Stimulated activated CD8-positive, alpha-beta memory T cell treated with anti-CD3 and anti-CD28 coated beads, Interleukin-15, amount 100 ng/mL, for 24 hours (primary cell): ENCODE data around the gene PTTG1.
A peak's percentile ranks its signal among the peaks of the same experiment; 100 is the strongest.
"Not testable (repeated sequence)": the region's sequence is repeated elsewhere in the genome, so short reads cannot be mapped to it uniquely, and the experiment has no call there.

Experiments
- DNase-seq: peaks from one replicate; pipeline ENCODE4 v3.0.0-alpha.2; 2020; ENCODE audit warnings: low read depth

PTTG1 gene

GRCh38 chr5:160423099-160423498 lies 1.4 kb downstream of the PTTG1 start:
- no peak for DNase-seq

DNA sequence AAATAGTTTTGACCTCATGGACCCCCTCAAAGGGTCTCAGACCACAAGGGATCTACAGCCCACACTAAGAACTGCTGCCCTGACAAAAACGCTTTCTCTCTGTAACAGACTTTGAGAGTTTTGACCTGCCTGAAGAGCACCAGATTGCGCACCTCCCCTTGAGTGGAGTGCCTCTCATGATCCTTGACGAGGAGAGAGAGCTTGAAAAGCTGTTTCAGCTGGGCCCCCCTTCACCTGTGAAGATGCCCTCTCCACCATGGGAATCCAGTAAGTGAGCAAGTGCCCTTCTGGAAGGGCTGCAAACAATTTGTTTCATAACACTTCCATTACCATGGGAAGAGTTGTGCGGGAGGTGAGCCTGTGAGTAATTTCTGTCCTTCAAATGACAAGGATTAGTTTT lies 6.0 kb downstream of the PTTG1 start:
- no peak for DNase-seq

- DNase-seq = no peak
Observed at GRCh38 chr5:160432196-160432595, 10.5 kb downstream of the PTTG1 start.

DNA sequence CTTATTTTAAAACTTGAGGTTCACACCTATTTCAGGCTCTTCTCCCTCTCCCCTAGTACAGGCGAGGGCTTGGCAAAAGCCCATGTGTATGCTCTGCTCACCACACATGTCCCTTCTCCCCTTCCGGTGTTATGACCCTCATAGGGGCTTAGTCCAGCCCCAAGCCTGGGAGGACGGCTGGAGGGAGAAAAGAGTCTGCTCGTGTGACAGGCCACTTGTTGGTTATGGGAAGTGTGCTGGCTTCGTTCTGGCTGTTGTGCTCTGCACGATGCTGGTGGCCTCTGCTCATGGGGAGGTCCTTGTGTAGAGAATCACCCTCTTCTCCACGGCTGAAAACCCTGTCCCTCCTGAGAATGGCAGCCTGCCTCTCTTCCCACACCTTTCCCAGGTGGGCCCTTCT lies 11.1 kb downstream of the PTTG1 start:
- DNase-seq = no peak

- DNase-seq = no peak
Observed at GRCh38 chr5:160434022-160434531, 12.4 kb downstream of the PTTG1 start.

DNA sequence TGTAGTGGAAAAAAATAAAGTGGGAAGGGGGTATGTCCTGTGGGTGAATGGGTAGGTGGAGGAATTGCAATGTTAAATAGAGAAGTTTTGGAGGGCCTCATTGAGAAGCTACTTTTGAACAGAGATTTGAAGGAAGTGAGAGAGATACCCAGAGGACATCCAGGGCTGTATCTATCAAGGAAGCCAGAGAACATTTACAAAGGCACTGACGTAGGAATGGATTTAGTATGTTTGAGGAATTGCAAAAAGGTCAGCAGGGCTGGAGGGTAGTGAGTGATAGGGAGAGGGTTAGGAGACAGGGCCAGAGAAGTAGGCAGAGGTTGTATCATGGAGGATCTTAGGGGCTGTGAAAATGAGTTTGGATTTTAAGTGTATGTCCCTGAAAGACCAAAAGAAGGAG lies 13.9 kb downstream of the PTTG1 start:
- DNase-seq = no peak

- no peak for DNase-seq
Observed at GRCh38 chr5:160436017-160436416, 14.4 kb downstream of the PTTG1 start.

DNA sequence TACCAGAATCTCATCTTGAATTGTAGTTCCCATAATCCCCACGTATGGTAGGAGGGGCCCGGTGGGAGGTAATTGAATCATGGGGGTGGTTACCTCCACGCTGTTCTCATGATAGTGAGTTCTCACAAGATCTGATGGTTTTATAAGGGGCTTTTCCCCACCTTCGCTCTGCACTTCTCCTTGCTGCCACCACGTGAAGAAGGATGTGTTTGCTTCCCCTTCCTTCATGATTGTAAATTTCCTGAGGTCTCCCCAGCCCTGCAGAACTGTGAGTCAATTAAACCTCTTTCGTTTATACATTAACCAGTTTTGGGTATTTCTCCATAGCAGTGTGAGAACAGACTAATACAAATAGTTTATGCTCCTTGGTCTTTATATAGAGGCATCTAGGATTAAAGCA lies 15.0 kb downstream of the PTTG1 start:
- not testable (repeated sequence) for DNase-seq

GRCh38 chr5:160437271-160437670 lies 15.6 kb downstream of the PTTG1 start:
- DNase-seq = no peak

GRCh38 chr5:160438316-160439204 lies 16.9 kb downstream of the PTTG1 start:
- no peak for DNase-seq

- DNase-seq = peak; percentile 88
Observed at GRCh38 chr5:160439205-160439600, 17.5 kb downstream of the PTTG1 start.

GRCh38 chr5:160441311-160441781 lies 19.7 kb downstream of the PTTG1 start:
- DNase-seq = no peak

GRCh38 chr5:160442824-160443431 lies 21.3 kb downstream of the PTTG1 start:
- DNase-seq = no peak

DNA sequence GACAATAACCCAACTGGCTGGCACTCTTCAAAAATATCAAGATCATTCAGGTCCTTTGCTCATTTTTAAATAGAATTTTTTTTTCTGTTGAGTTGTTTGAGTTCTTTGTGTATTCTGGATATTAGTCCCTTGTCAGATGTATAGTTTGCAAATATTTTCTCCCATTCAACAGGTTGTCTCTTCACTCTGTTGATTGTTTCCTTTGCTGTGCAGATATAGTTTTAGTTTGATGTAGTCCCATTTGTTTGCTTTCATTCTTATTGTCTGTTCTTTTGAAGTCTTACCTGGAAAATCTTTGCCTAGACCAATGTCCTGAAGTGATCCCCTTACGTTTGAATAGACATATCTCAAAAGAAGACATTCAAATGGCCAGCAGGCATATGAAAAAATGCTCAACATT lies 22.8 kb downstream of the PTTG1 start:
- no peak for DNase-seq

DNA sequence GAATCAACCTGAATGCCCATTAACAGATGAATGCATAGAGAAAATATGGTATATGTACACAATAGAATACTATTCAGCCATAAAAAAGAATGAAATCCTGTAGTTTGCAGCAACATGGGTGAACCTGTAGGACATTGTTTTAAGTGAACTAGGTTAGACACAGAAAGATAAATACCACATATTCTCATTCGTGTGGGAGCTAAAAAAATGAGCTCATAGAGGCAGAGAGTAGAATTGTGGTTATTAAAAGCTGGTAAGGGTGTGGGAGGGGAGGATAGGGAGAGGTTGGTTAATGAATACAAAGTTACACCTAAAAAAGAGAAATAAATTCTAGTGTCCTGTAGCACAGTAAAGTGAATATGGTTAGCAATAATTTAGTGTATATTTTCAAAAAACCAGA lies 23.5 kb downstream of the PTTG1 start:
- DNase-seq = no peak

GRCh38 chr5:160445751-160446150 lies 24.1 kb downstream of the PTTG1 start:
- no peak for DNase-seq

- DNase-seq = no peak
Observed at GRCh38 chr5:160448886-160449285, 27.2 kb downstream of the PTTG1 start.

- no peak for DNase-seq
Observed at GRCh38 chr5:160449458-160449857, 27.8 kb downstream of the PTTG1 start.

GRCh38 chr5:160450164-160450932 lies 28.7 kb downstream of the PTTG1 start:
- DNase-seq = no peak

GRCh38 chr5:160451281-160451680 lies 29.6 kb downstream of the PTTG1 start:
- no peak for DNase-seq

- DNase-seq = no peak
Observed at GRCh38 chr5:160452036-160452435, 30.4 kb downstream of the PTTG1 start.

- no peak for DNase-seq
Observed at GRCh38 chr5:160452795-160453194, 31.1 kb downstream of the PTTG1 start.

GRCh38 chr5:160453751-160454150 lies 32.1 kb downstream of the PTTG1 start:
- DNase-seq = no peak
